ENCODE measurements around the gene TGFB1I1.

DNA sequence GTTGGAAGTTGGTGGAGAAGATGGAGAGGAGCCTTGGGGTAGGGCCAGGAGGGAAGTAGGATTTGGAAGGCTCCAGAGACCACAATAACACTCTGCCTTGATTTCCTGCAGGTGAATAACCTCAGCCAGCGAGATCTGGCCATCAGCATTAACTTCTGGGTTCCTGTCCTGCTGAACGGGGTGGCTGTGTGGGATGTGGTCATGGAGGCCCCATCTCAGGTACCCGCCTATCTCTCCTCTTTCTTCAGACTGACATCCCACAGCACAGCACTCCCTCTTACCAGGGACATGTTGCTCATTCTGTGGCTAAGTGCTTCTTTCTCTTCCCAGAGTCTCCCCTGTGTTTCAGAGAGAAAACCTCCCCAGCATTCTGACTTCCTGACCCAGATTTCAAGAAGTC, 48.7 kb upstream of the TGFB1I1 start:
- no peak for TF ChIP-seq POLR2A (IDR thresholded peaks at IDR 0.05; ENCODE audit: low read depth, low read length)
- TF ChIP-seq POLR2AphosphoS5 (IDR thresholded peaks at IDR 0.05; ENCODE audit: low read depth, low read length): no peak
- no peak for TF ChIP-seq TAF1 (IDR thresholded peaks at IDR 0.05; ENCODE audit: low read depth, low read length)
- no peak for TF ChIP-seq SPI1 (IDR thresholded peaks at IDR 0.05; ENCODE audit: low read depth, low read length)

Measured in GM12891 (cell line).